Measurements from ENCODE around the gene LIM2. TPM values are rescaled to one million over a fixed set of nuclear protein-coding genes. Genes with fewer than 3 reads are reported as not detected.

Gene LIM2
- total and polyA plus RNA-seq, 2 of the 8 experiments (the other 6 are each of a cell fraction or from before 2014, with no cell fraction given): not detected

- no peak overlapping the region for H2BK20ac ChIP-seq (ENCODE audit: low read length)
- no peaks in the 10 kb centered on the region for H3K9me3 ChIP-seq (ENCODE audit: insufficient read depth in 2 of 2, low read depth in 1 of 2, low read length in 1 of 2)
- DNase-seq (ENCODE audit: low read depth in 1 of 2, low spot score in 2 of 2) (no peak), FAIRE-seq (no peak)
- no peak overlapping the region for H3K9ac ChIP-seq (replicated peaks in 1 of 4; ENCODE audit: extremely low read depth in 1 of 4, low read depth in 3 of 4, low read length in 3 of 4)
- H3K4ac ChIP-seq (replicated peaks; ENCODE audit: insufficient read length, low read depth, low read length): no peak overlapping the region
- H3K27me3 ChIP-seq (replicated peaks in 1 of 4; ENCODE audit: control insufficient read depth in 3 of 4, extremely low read depth in 1 of 4, insufficient read depth in 3 of 4, low read length in 3 of 4): peaks cover 0 to 2% (median 0%) of the 10 kb centered on the region in 4 experiments; a peak in 1 of 7 replicates
- POLR2A ChIA-PET (ENCODE audit: partially characterized antibody): no interaction called here
- 83% methylated on average over 16 of the region's 17 CpGs; no CpG with 5 or more reads in 1 of the 2 experiments for WGBS, 2 experiments (ENCODE audit: extremely low coverage in 1 of 2, insufficient coverage in 1 of 2, insufficient read length in 1 of 2, insufficient replicate concordance in 2 of 2, low coverage in 1 of 2, low lambda C conversion rate in 2 of 2, missing lambda C conversion rate in 1 of 2)
- TF ChIP-seq, protein P1, sequence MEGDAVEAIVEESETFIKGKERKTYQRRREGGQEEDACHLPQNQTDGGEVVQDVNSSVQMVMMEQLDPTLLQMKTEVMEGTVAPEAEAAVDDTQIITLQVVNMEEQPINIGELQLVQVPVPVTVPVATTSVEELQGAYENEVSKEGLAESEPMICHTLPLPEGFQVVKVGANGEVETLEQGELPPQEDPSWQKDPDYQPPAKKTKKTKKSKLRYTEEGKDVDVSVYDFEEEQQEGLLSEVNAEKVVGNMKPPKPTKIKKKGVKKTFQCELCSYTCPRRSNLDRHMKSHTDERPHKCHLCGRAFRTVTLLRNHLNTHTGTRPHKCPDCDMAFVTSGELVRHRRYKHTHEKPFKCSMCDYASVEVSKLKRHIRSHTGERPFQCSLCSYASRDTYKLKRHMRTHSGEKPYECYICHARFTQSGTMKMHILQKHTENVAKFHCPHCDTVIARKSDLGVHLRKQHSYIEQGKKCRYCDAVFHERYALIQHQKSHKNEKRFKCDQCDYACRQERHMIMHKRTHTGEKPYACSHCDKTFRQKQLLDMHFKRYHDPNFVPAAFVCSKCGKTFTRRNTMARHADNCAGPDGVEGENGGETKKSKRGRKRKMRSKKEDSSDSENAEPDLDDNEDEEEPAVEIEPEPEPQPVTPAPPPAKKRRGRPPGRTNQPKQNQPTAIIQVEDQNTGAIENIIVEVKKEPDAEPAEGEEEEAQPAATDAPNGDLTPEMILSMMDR (IDR thresholded peaks at IDR 0.05; ENCODE audit: control extremely low read depth in 1 of 3, insufficient read depth in 1 of 3, low read depth in 1 of 3, low read length in 3 of 3): peak; percentile 37 to 54 (median 41)
- TF ChIP-seq CTBP2 (IDR thresholded peaks at IDR 0.05; ENCODE audit: borderline replicate concordance, insufficient read depth, insufficient read length, low read length) (no peak), RAD21 (IDR thresholded peaks at IDR 0.05 in 1 of 2, conservative IDR thresholded peaks at IDR 0.05 in 1 of 2; ENCODE audit: low read depth in 2 of 2, low read length in 2 of 2) (peak; percentile 27 to 43; a peak in 3 of 4 replicates), JUND (IDR thresholded peaks at IDR 0.05; ENCODE audit: low read length) (no peak)
- no peaks in the 10 kb centered on the region for H3K79me1 ChIP-seq (ENCODE audit: low read depth, low read length)
- H2AK5ac ChIP-seq (ENCODE audit: low read depth, low read length): no peak overlapping the region
- no peak overlapping the region for H4K8ac ChIP-seq (ENCODE audit: extremely low read depth, insufficient read depth, low read length)
- H3K4me2 ChIP-seq (ENCODE audit: insufficient read depth in 1 of 2, low read depth in 2 of 2, low read length in 2 of 2): no peak overlapping the region; a peak in 1 of 4 replicates
- H3K27ac ChIP-seq (ENCODE audit: low read depth, low read length): no peak overlapping the region
- no peak overlapping the region for H2BK5ac ChIP-seq (ENCODE audit: low read depth, low read length)
- H3K14ac ChIP-seq (ENCODE audit: insufficient read length): no peak overlapping the region
- H3K23ac ChIP-seq (ENCODE audit: insufficient read length): no peak overlapping the region
- H3K36me3 ChIP-seq (ENCODE audit: control insufficient read depth in 2 of 4, insufficient read depth in 4 of 4, low read length in 3 of 4): no peaks in the 10 kb centered on the region; a peak in 1 of 8 replicates
- CTCF ChIA-PET (ENCODE audit: partially characterized antibody): interaction anchor here (0.9 to 1.5 kb wide), 3 partner anchors 75 to 167 kb away, joined by 3 to 6 read pairs (median 5); no protein-coding TSS in a partner anchor
- no peak overlapping the region for H3K4me3 ChIP-seq (ENCODE audit: extremely low read depth in 1 of 4, insufficient read depth in 2 of 4, low read depth in 3 of 4, low read length in 4 of 4)
- no peak overlapping the region for H2BK12ac ChIP-seq (ENCODE audit: low read depth, low read length)
- H4K5ac ChIP-seq (ENCODE audit: insufficient read length, low read depth, low read length): no peak overlapping the region
- no peak overlapping the region for H2BK15ac ChIP-seq (ENCODE audit: low read length)
- H3K79me2 ChIP-seq (ENCODE audit: control insufficient read depth in 1 of 2, insufficient read depth in 2 of 2, low read length in 2 of 2): no peaks in the 10 kb centered on the region
- no peak overlapping the region for H2BK120ac ChIP-seq (replicated peaks; ENCODE audit: low read depth, low read length)
- H4K91ac ChIP-seq (replicated peaks; ENCODE audit: insufficient read length, low read length): no peak overlapping the region
- H3K18ac ChIP-seq (ENCODE audit: extremely low read depth, low read length): no peak overlapping the region
- no peak overlapping the region for H2AFZ ChIP-seq (ENCODE audit: low read length)
- H3K4me1 ChIP-seq (replicated peaks in 1 of 4; ENCODE audit: control insufficient read depth in 3 of 4, insufficient read depth in 4 of 4, low read length in 3 of 4): peaks cover 0 to 13% (median 10%) of the 10 kb centered on the region in 4 experiments; a peak in 6 of 7 replicates
- H4K20me1 ChIP-seq (replicated peaks in 1 of 2; ENCODE audit: control insufficient read depth in 1 of 2, insufficient read depth in 2 of 2, low read length in 2 of 2): peaks cover 0 to 3% of the 10 kb centered on the region in 2 experiments
- no peak overlapping the region for H3K56ac ChIP-seq (replicated peaks; ENCODE audit: insufficient read length, low read depth, low read length)
- 0 out of 2 replicates have a peak, but pooled peaks cover 1% of the 10 kb centered on the region for H3K23me2 ChIP-seq (ENCODE audit: low read depth, low read length)
These were observed 41.0 kb downstream of the LIM2 start for GRCh38 chr19:51346742-51347141.

Data from H1 (cell line).